A549 (cell line): Measurements from ENCODE around the gene ACOX1. TPM values are rescaled to one million over a fixed set of nuclear protein-coding genes. Genes with fewer than 3 reads are reported as not detected.

Source experiments
- ATAC-seq, 2 experiments: fragments of 200-7000 bp in 1 of 2; fragments of >200 bp in 1 of 2; cut with Nextera tagmentation in 1 of 2; cut with Tn5 transposase in 1 of 2; 3 replicates each; pipeline versions ENCODE4 v1.8.0 to v1.9.1; 2018 to 2020; ENCODE audit warnings: mild to moderate bottlenecking in 1 of 2, moderate library complexity in 1 of 2
- CTCF ChIA-PET: fragments of 300-600 bp; sonication (Branson Sonifier 250); formaldehyde crosslinking; extraction: SDS; loops from one replicate; lab custom pipeline; 2021; ENCODE audit warnings: antibody characterized with exemption, inconsistent platforms; lab: Yijun Ruan, JAX
- POLR2A ChIA-PET: fragments of 350-600 bp; formaldehyde crosslinking; extraction: SDS; loops from one replicate; lab custom pipeline; 2021; ENCODE audit warnings: antibody characterized with exemption, inconsistent platforms; lab: Yijun Ruan, JAX
- DNase-seq, 2 experiments: peaks; one replicate each; pipeline versions ENCODE4 v3.0.0 to v3.0.0-alpha.2; 2011 to 2016; ENCODE audit warnings: low read depth in 1 of 2, low spot score in 1 of 2
- FAIRE-seq: peaks from 2 replicates; lab custom pipeline; 2011; peaks lifted over from hg19 to GRCh38; lab: Jason Lieb, UNC
- H3K27ac ChIP-seq, 2 experiments: fragments of >200 bp; sonication (Bioruptor Twin); formaldehyde crosslinking; 3 replicates each; pipeline ENCODE4 v1.5.1; 2016 to 2017
- H3K4me1 ChIP-seq: fragments of >200 bp; sonication (Bioruptor Twin); formaldehyde crosslinking; 3 replicates; pipeline ENCODE4 v1.6.1; 2016
- H3K4me2 ChIP-seq: fragments of >200 bp; sonication (Bioruptor Twin); formaldehyde crosslinking; 3 replicates; pipeline ENCODE4 v1.6.1; 2016
- H3K4me3 ChIP-seq: fragments of >200 bp; sonication (Bioruptor Twin); formaldehyde crosslinking; 3 replicates; pipeline ENCODE4 v1.5.1; 2016
- H3K9me3 ChIP-seq: fragments of >200 bp; sonication (Bioruptor Twin); formaldehyde crosslinking; 3 replicates; pipeline ENCODE4 v1.6.1; 2016
- CBX2 ChIP-seq: fragments of 200-600 bp; sonication (generic); IDR thresholded peaks from 2 replicates; pipeline ENCODE4 v1.6.1; 2016; ENCODE audit warnings: low read depth, mild to moderate bottlenecking, borderline replicate concordance
- CBX8 ChIP-seq: fragments of 200-600 bp; sonication (generic); IDR thresholded peaks from 2 replicates; pipeline ENCODE4 v1.6.1; 2016
- CEBPB ChIP-seq, 2 experiments: fragments of >200 bp in 1 of 2; sonication (Bioruptor Twin) in 1 of 2; formaldehyde crosslinking in 1 of 2; IDR thresholded peaks; 2 replicates each; pipeline ENCODE4 v1.6.1; 2012 to 2016
- CHD2 ChIP-seq: fragments of 150-350 bp; IDR thresholded peaks from 2 replicates; pipeline ENCODE4 v1.6.1; 2014; ENCODE audit warnings: low read length; ENCODE audit not compliant: partially characterized antibody
- EHMT2 ChIP-seq: fragments of 200-600 bp; sonication (generic); IDR thresholded peaks from 2 replicates; pipeline ENCODE4 v1.6.1; 2016; ENCODE audit warnings: antibody characterized with exemption, low read depth, mild to moderate bottlenecking, moderate library complexity
- ELK1 ChIP-seq: fragments of 150-350 bp; IDR thresholded peaks from 2 replicates; pipeline ENCODE4 v1.6.1; 2014; ENCODE audit warnings: low read depth, mild to moderate bottlenecking, low read length
- EP300 ChIP-seq, 2 experiments: fragments of >200 bp; sonication (Bioruptor Twin); formaldehyde crosslinking; IDR thresholded peaks; 2 replicates in 1 of 2; 3 replicates in 1 of 2; pipeline ENCODE4 v1.6.1; 2016 to 2017
- ESRRA ChIP-seq: fragments of 150-350 bp; IDR thresholded peaks from 2 replicates; pipeline ENCODE4 v1.6.1; 2014; ENCODE audit warnings: mild to moderate bottlenecking, low read length, borderline replicate concordance
- FOXS1 ChIP-seq: fragments of 250-450 bp; sonication (Bioruptor Pico); IDR thresholded peaks from 2 replicates; pipeline ENCODE4 v1.5.0; 2020; ENCODE audit warnings: mild to moderate bottlenecking, moderate library complexity
- GATA3 ChIP-seq: IDR thresholded peaks from 2 replicates; pipeline ENCODE4 v1.6.1; 2012; ENCODE audit warnings: borderline replicate concordance
- HDAC2 ChIP-seq: fragments of 200-600 bp; sonication (generic); IDR thresholded peaks from 2 replicates; pipeline ENCODE4 v1.6.1; 2016
- HEYL ChIP-seq: fragments of 250-450 bp; sonication (Bioruptor Pico); IDR thresholded peaks from 2 replicates; pipeline ENCODE4 v1.8.0; 2021; ENCODE audit warnings: mild to moderate bottlenecking, moderate library complexity
- HMGXB4 ChIP-seq: fragments of 250-450 bp; sonication (Bioruptor Pico); IDR thresholded peaks from 2 replicates; pipeline ENCODE4 v1.5.0; 2021; ENCODE audit warnings: mild to moderate bottlenecking, moderate library complexity, borderline replicate concordance
- JUN ChIP-seq, 2 experiments: fragments of >200 bp; sonication (Bioruptor Twin); formaldehyde crosslinking; IDR thresholded peaks; 2 replicates in 1 of 2; 3 replicates in 1 of 2; pipeline ENCODE4 v1.6.1; 2016 to 2017
- JUNB ChIP-seq: fragments of >200 bp; sonication (Bioruptor Twin); formaldehyde crosslinking; IDR thresholded peaks from 2 replicates; pipeline ENCODE4 v1.6.1; 2016
- KDM5A ChIP-seq: fragments of 200-600 bp; sonication (generic); IDR thresholded peaks from 2 replicates; pipeline ENCODE4 v1.6.1; 2016; ENCODE audit warnings: antibody characterized with exemption, mild to moderate bottlenecking
- MAX ChIP-seq: IDR thresholded peaks from 2 replicates; pipeline ENCODE4 v1.6.1; 2012
- MYC ChIP-seq: IDR thresholded peaks from 2 replicates; pipeline ENCODE4 v1.6.1; 2012; ENCODE audit warnings: mild to moderate bottlenecking, inconsistent platforms, low read length, improper control_type of control experiment, borderline replicate concordance
- NFE2L2 ChIP-seq: fragments of 150-350 bp; conservative IDR thresholded peaks from 2 replicates; pipeline ENCODE4 v1.6.1; 2014; ENCODE audit warnings: low read length
- NPAS2 ChIP-seq: fragments of 250-450 bp; sonication (Bioruptor Pico); IDR thresholded peaks from 2 replicates; pipeline ENCODE4 v1.8.0; 2022; ENCODE audit warnings: mild to moderate bottlenecking, moderate library complexity, borderline replicate concordance
- NR3C1 ChIP-seq: fragments of >200 bp; sonication (Bioruptor Twin); formaldehyde crosslinking; IDR thresholded peaks from 3 replicates; pipeline ENCODE4 v1.6.1; 2017
- RAD21 ChIP-seq, 2 experiments: fragments of >200 bp in 1 of 2; sonication (Bioruptor Twin) in 1 of 2; formaldehyde crosslinking in 1 of 2; IDR thresholded peaks in 1 of 2; conservative IDR thresholded peaks in 1 of 2; 2 replicates in 1 of 2; 3 replicates in 1 of 2; pipeline ENCODE4 v1.6.1; 2012 to 2018; ENCODE audit warnings: inconsistent platforms in 1 of 2
- RCOR1 ChIP-seq: fragments of 150-350 bp; IDR thresholded peaks from 2 replicates; pipeline ENCODE4 v1.6.1; 2014; ENCODE audit warnings: antibody characterized with exemption, low read length, low read depth
- SMC3 ChIP-seq: fragments of >200 bp; sonication (Bioruptor Twin); formaldehyde crosslinking; IDR thresholded peaks from 3 replicates; pipeline ENCODE4 v1.6.1; 2018; ENCODE audit warnings: inconsistent platforms
- SREBF2 ChIP-seq: fragments of 450-650 bp; IDR thresholded peaks from 2 replicates; pipeline ENCODE4 v1.6.1; 2014; ENCODE audit warnings: mild to moderate bottlenecking, moderate library complexity
- ZFP36 ChIP-seq: fragments of 450-650 bp; IDR thresholded peaks from 2 replicates; pipeline ENCODE4 v1.6.1; 2014; ENCODE audit warnings: borderline replicate concordance; ENCODE audit not compliant: partially characterized antibody
- ZSCAN20 ChIP-seq: fragments of 250-450 bp; sonication (Bioruptor Pico); IDR thresholded peaks from 2 replicates; pipeline ENCODE4 v1.8.0; 2022; ENCODE audit warnings: mild to moderate bottlenecking, moderate library complexity
- WGBS: methylation state at CpG from one replicate; pipeline ENCODE4 v1.1.6; 2017; ENCODE audit errors: missing lambda C conversion rate; 5-methylcytosine and 5-hydroxymethylcytosine counted together
- polyA plus RNA-seq, 4 experiments: library from polyadenylated mRNA; depleted of rRNA in 3 of 4; stranded (reverse); fragments of >200 nt; fragmentation: RNase III in 1 of 4; extraction: RNeasy Plus Mini Kit Qiagen cat#74134 plus additional on column Dnase treatment in 1 of 4; gene quantifications; 2 replicates in 3 of 4; 3 replicates in 1 of 4; pipeline ENCODE4 v1.2.3, GENCODE V29; 2011 to 2017
- TF ChIP-seq, protein P1 (sequence below): fragments of >200 bp; sonication (Bioruptor Twin); formaldehyde crosslinking; IDR thresholded peaks from 3 replicates; pipeline ENCODE4 v1.5.1; 2016

ACOX1 gene
- polyA plus RNA-seq, 2 of the 4 experiments (the other 2 are of a cell fraction): 17.9 to 31.1 TPM

GRCh38 chr17:75933808-75934207 lies 45.2 kb downstream of the ACOX1 start (continued):
- TF ChIP-seq FOXS1 (CRISPR knock-in tag): no peak
- TF ChIP-seq SREBF2: no peak
- TF ChIP-seq HEYL (CRISPR knock-in tag): no peak
- TF ChIP-seq JUNB: no peak
- no peak for TF ChIP-seq CBX2
- no peak for TF ChIP-seq JUN (IDR thresholded peaks at IDR 0.05)
- TF ChIP-seq MYC: no peak

DNA sequence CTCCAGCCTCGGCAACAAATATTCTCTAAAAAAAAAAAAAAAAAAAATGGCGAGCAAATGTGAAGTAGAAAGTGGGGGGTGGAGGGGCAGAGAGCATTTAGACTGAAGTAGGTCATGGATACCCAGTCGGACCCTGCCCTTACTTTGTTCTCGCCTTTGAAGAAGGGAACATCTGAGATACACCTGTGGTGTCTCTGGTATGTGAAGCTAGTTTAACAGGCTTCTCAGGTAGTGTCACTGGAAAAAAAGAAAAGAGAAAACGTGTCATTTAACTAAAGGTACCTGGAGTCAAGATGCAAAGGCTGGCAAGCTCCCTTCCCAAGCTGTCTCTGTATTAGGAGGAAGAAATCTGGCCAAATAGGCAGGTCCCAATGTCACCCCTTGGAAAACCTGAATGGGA lies 46.1 kb downstream of the ACOX1 start:
- no peak overlapping the region for H3K27ac ChIP-seq
- ATAC-seq: no peak
- FAIRE-seq: no peak
- TF ChIP-seq NPAS2 (no peak), ZSCAN20 (CRISPR knock-in tag) (no peak), CBX8 (no peak), NFE2L2 (no peak), EP300 (IDR thresholded peaks at IDR 0.05) (no peak), GATA3 (no peak), KDM5A (no peak)
- H3K4me3 ChIP-seq: no peak overlapping the region
- H3K4me2 ChIP-seq: no peak overlapping the region
- POLR2A ChIA-PET: no interaction called here
- H3K4me1 ChIP-seq: no peaks in the 10 kb centered on the region
- DNase-seq: no peak
- H3K9me3 ChIP-seq: no peaks in the 10 kb centered on the region
- CTCF ChIA-PET: interaction anchor here (0.5 to 3.6 kb wide), 7 partner anchors 8 to 237 kb away, joined by 3 to 13 read pairs (median 4); partner anchors contain the start of genes CDK3, FBF1 and MRPL38
- 93% methylated on average over 5 of the region's 5 CpGs for WGBS

- no peaks in the 10 kb centered on the region for H3K9me3 ChIP-seq
- no peak for FAIRE-seq
- CTCF ChIA-PET: interaction anchor here (1.0 to 6.3 kb wide), 3 partner anchors 20 to 31 kb away, joined by 3 to 37 read pairs (median 15); partner anchors contain the start of gene MRPL38
- no peak for ATAC-seq
- TF ChIP-seq NR3C1 (no peak), ZSCAN20 (CRISPR knock-in tag) (no peak), EHMT2 (no peak), RCOR1 (no peak), ZFP36 (no peak)
- TF ChIP-seq, all 56 proteins: peak for 0
- POLR2A ChIA-PET: no interaction called here
- Histone ChIP-seq H3K4me3 (no peak overlapping the region), H3K27ac (no peak overlapping the region), H3K4me2 (no peak overlapping the region), H3K4me1 (no peaks in the 10 kb centered on the region)
- 87% methylated on average over 4 of the region's 4 CpGs for WGBS
- no peak for DNase-seq
Observed at GRCh38 chr17:75931062-75931461, 47.9 kb downstream of the ACOX1 start.

DNA sequence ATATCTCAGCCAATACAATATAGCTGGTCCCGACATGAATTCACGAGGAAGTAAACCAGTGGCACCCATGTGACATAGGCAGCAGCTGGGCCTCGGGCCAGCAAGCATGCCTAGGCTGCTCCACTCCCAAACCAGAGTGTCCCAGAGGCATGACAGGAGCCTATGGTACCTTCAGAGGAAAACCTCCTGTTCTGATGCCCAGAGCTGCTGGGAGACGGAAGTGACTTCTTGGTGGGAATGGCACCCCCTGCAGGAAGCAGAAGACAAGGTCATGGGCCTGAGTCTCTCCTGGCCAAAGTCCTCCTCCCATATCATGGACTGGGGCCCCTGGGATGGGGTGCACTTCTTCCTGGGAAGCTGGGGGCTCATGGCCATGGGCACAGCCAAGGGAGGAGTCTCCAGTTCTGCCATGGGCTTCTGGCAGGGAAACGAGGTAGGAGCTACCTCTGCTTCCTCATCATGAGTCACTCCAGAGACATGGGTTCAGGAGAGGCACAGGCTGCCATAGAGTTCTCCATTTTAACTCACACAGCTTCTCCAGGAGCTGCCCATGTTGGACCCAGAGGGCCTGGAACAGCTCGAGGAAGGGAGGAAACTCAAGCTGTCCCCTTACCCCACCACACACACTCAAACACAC lies 51.6 kb downstream of the ACOX1 start:
- Histone ChIP-seq H3K4me3 (no peak overlapping the region), H3K4me1 (no peaks in the 10 kb centered on the region), H3K27ac (no peak overlapping the region), H3K4me2 (no peak overlapping the region), H3K9me3 (no peaks in the 10 kb centered on the region)
- WGBS: 64% methylated on average over 6 of the region's 6 CpGs
- ATAC-seq (peak; percentile 62 to 88; a peak in 5 of 6 replicates), DNase-seq (peak; percentile 62 to 80), FAIRE-seq (no peak)
- ChIA-PET CTCF (interaction anchor here (1.0 to 6.3 kb wide), 16 partner anchors 11 to 310 kb away, joined by 3 to 37 read pairs (median 4); partner anchors contain the start of genes MRPL38, TRIM47 and TRIM65), POLR2A (interaction anchor here (0.6 to 1.4 kb wide), 2 partner anchors 14 to 52 kb away, joined by 3 read pairs; partner anchors contain the start of genes ACOX1 and TEN1)
- no peak for TF ChIP-seq CBX8
- no peak for TF ChIP-seq HMGXB4
- TF ChIP-seq MYC: no peak
- no peak for TF ChIP-seq HDAC2
- TF ChIP-seq CBX2: no peak
- no peak for TF ChIP-seq MAX
- no peak for TF ChIP-seq NR3C1
- no peak for TF ChIP-seq ELK1
- TF ChIP-seq CEBPB (IDR thresholded peaks at IDR 0.05): no peak
- TF ChIP-seq CHD2: no peak
- TF ChIP-seq, protein P1, sequence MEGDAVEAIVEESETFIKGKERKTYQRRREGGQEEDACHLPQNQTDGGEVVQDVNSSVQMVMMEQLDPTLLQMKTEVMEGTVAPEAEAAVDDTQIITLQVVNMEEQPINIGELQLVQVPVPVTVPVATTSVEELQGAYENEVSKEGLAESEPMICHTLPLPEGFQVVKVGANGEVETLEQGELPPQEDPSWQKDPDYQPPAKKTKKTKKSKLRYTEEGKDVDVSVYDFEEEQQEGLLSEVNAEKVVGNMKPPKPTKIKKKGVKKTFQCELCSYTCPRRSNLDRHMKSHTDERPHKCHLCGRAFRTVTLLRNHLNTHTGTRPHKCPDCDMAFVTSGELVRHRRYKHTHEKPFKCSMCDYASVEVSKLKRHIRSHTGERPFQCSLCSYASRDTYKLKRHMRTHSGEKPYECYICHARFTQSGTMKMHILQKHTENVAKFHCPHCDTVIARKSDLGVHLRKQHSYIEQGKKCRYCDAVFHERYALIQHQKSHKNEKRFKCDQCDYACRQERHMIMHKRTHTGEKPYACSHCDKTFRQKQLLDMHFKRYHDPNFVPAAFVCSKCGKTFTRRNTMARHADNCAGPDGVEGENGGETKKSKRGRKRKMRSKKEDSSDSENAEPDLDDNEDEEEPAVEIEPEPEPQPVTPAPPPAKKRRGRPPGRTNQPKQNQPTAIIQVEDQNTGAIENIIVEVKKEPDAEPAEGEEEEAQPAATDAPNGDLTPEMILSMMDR: peak; percentile 32
- TF ChIP-seq ESRRA: 0 out of 2 replicates have a peak, but pooled peaks have one; percentile 28
- peak in 1 of 2 experiments; percentile 31; a peak in 2 of 5 replicates for TF ChIP-seq RAD21 (conservative IDR thresholded peaks at IDR 0.05 in 1 of 2, IDR thresholded peaks at IDR 0.05 in 1 of 2)
- 0 out of 3 replicates have a peak, but pooled peaks have one; percentile 6 for TF ChIP-seq SMC3
